GM23338 (cell line): ENCODE measurements around the gene ATAD2B. TPM values are rescaled to one million over a fixed set of nuclear protein-coding genes. Genes with fewer than 3 reads are reported as not detected.

ENCODE experiments used
- ATAC-seq: fragments of 200-7000 bp; cut with Tn5 transposase; 3 replicates; pipeline ENCODE4 v1.9.1; 2020
- DNase-seq: peaks from one replicate; pipeline ENCODE4 v3.0.0-alpha.2; 2015; ENCODE audit warnings: low spot score
- H2AFZ ChIP-seq: fragments of 200-600 bp; sonication (generic); 2 replicates; pipeline ENCODE4 v1.8.0; 2016; ENCODE audit warnings: antibody characterized with exemption, mild to moderate bottlenecking, moderate library complexity
- H3F3A ChIP-seq: fragments of 200-600 bp; sonication (generic); replicated peaks from 2 replicates; pipeline ENCODE4 v1.8.0; 2017; ENCODE audit warnings: antibody characterized with exemption, mixed run types, low read depth
- H3K27ac ChIP-seq: fragments of 200-600 bp; sonication (generic); 2 replicates; pipeline ENCODE4 v1.6.1; 2016; ENCODE audit warnings: low read depth
- H3K27me3 ChIP-seq: fragments of 200-600 bp; sonication (generic); 2 replicates; pipeline ENCODE4 v1.8.0; 2016; ENCODE audit warnings: mild to moderate bottlenecking, mixed run types, moderate library complexity; ENCODE audit not compliant: insufficient read depth
- H3K36me3 ChIP-seq: fragments of 200-600 bp; sonication (generic); 2 replicates; pipeline ENCODE4 v1.8.0; 2016; ENCODE audit warnings: mild to moderate bottlenecking; ENCODE audit not compliant: insufficient read depth
- H3K4me1 ChIP-seq: fragments of 200-600 bp; sonication (generic); 2 replicates; pipeline ENCODE4 v1.8.0; 2016; ENCODE audit warnings: mild to moderate bottlenecking, moderate library complexity; ENCODE audit not compliant: insufficient read depth
- H3K4me2 ChIP-seq: fragments of 200-600 bp; sonication (generic); 2 replicates; pipeline ENCODE4 v1.7.1; 2017; ENCODE audit warnings: mixed run types
- H3K4me3 ChIP-seq: fragments of 200-600 bp; sonication (generic); 2 replicates; pipeline ENCODE4 v1.6.1; 2016; ENCODE audit warnings: mixed run types
- H3K79me2 ChIP-seq: fragments of 200-600 bp; sonication (generic); replicated peaks from 2 replicates; pipeline ENCODE4 v1.8.0; 2017; ENCODE audit warnings: mild to moderate bottlenecking; ENCODE audit not compliant: insufficient read depth
- H3K9me2 ChIP-seq: fragments of 200-600 bp; sonication (generic); 2 replicates; pipeline ENCODE4 v1.8.0; 2017; ENCODE audit not compliant: insufficient read depth
- H4K20me1 ChIP-seq: fragments of 200-600 bp; sonication (generic); replicated peaks from 2 replicates; pipeline ENCODE4 v1.8.0; 2017; ENCODE audit warnings: mild to moderate bottlenecking; ENCODE audit not compliant: insufficient read depth
- H3K27ac Mint-ChIP-seq: 2 replicates; pipeline ENCODE4 v1.8.0; 2020; ENCODE audit warnings: inconsistent platforms, mild to moderate bottlenecking, moderate library complexity, mixed read lengths
- H3K27me3 Mint-ChIP-seq: 3 replicates; pipeline ENCODE4 v1.8.0; 2022; ENCODE audit warnings: low read depth, mild to moderate bottlenecking, moderate library complexity, mixed read lengths, inconsistent platforms; ENCODE audit not compliant: insufficient read depth, poor library complexity
- H3K36me3 Mint-ChIP-seq: 3 replicates; pipeline ENCODE4 v1.8.0; 2021; ENCODE audit warnings: low read depth, mild to moderate bottlenecking, inconsistent platforms, moderate library complexity, mixed read lengths
- H3K4me1 Mint-ChIP-seq: 3 replicates; pipeline ENCODE4 v1.8.0; 2020; ENCODE audit warnings: mild to moderate bottlenecking, inconsistent platforms, mixed read lengths
- H3K4me3 Mint-ChIP-seq: 3 replicates; pipeline ENCODE4 v1.8.0; 2021; ENCODE audit warnings: moderate library complexity, mild to moderate bottlenecking, inconsistent platforms, mixed read lengths
- H3K9me3 Mint-ChIP-seq: 3 replicates; pipeline ENCODE4 v1.8.0; 2020; ENCODE audit warnings: moderate library complexity, mild to moderate bottlenecking, inconsistent platforms, mixed read lengths
- CREB1 ChIP-seq: fragments of 250-450 bp; sonication (Bioruptor Pico); IDR thresholded peaks from 2 replicates; pipeline ENCODE4 v1.5.0; 2020; ENCODE audit warnings: low read depth, mild to moderate bottlenecking, moderate library complexity
- EZH2 ChIP-seq: fragments of 200-600 bp; sonication (generic); IDR thresholded peaks from one replicate; pipeline ENCODE4 v1.8.0; 2017; ENCODE audit warnings: antibody characterized with exemption, mild to moderate bottlenecking, low read depth; ENCODE audit not compliant: unreplicated experiment
- EZH2phosphoT487 ChIP-seq: fragments of 200-600 bp; sonication (generic); IDR thresholded peaks from one replicate; pipeline ENCODE4 v1.8.1; 2018; ENCODE audit warnings: antibody characterized with exemption; ENCODE audit not compliant: unreplicated experiment
- JUNB ChIP-seq: IDR thresholded peaks from one replicate; pipeline ENCODE4 v1.6.1; 2016; ENCODE audit warnings: antibody characterized with exemption; ENCODE audit not compliant: unreplicated experiment
- NANOG ChIP-seq: IDR thresholded peaks from 2 replicates; pipeline ENCODE4 v1.6.1; 2016; ENCODE audit warnings: antibody characterized with exemption, borderline replicate concordance
- POLR2AphosphoS5 ChIP-seq: IDR thresholded peaks from 2 replicates; pipeline ENCODE4 v1.6.1; 2016; ENCODE audit warnings: antibody characterized with exemption, low read depth
- STAT1 ChIP-seq: IDR thresholded peaks from one replicate; pipeline ENCODE4 v1.6.1; 2016; ENCODE audit warnings: antibody characterized with exemption; ENCODE audit not compliant: unreplicated experiment
- ZNF114 ChIP-seq: fragments of 250-450 bp; sonication (Bioruptor Pico); IDR thresholded peaks from 2 replicates; pipeline ENCODE4 v1.5.0; 2020; ENCODE audit warnings: mild to moderate bottlenecking, moderate library complexity
- ZNF331 ChIP-seq: fragments of 250-450 bp; sonication (Bioruptor Pico); IDR thresholded peaks from 2 replicates; pipeline ENCODE4 v1.5.0; 2020; ENCODE audit warnings: low read depth, mild to moderate bottlenecking, moderate library complexity
- polyA plus RNA-seq: library from polyadenylated mRNA; unstranded; fragments of >200 nt; fragmentation: Nextera tagmentation; extraction: Ambion mirVana; gene quantifications from 2 replicates; pipeline ENCODE4 v1.2.1, GENCODE V29; 2016
- total RNA-seq: library from RNA; depleted of rRNA; stranded (reverse); fragments of >200 nt; shearing (Covaris generic); gene quantifications from 2 replicates; pipeline ENCODE4 v1.2.3, GENCODE V29; 2014
- TF ChIP-seq, protein P1 (sequence below), 2 experiments: fragments of 200-600 bp in 1 of 2; sonication (generic) in 1 of 2; conservative IDR thresholded peaks; 2 replicates each; pipeline versions ENCODE4 v1.5.1 to v1.6.1; 2016 to 2017; ENCODE audit warnings: antibody characterized with exemption in 2 of 2, low read depth in 2 of 2, mild to moderate bottlenecking in 2 of 2, moderate library complexity in 1 of 2
- TF ChIP-seq, protein P2 (sequence below): IDR thresholded peaks from 2 replicates; pipeline ENCODE4 v1.6.1; 2016; ENCODE audit warnings: antibody characterized with exemption
- TF ChIP-seq, protein P3 (sequence below): fragments of 250-450 bp; sonication (Bioruptor Pico); IDR thresholded peaks from 2 replicates; pipeline ENCODE4 v1.5.0; 2020; ENCODE audit warnings: mild to moderate bottlenecking, moderate library complexity
- TF ChIP-seq, protein P4 (sequence below): IDR thresholded peaks from one replicate; pipeline ENCODE4 v1.6.1; 2018; ENCODE audit warnings: antibody characterized with exemption; ENCODE audit not compliant: unreplicated experiment

ATAD2B gene
- total and polyA plus RNA-seq, 2 experiments from 2014 or later = 12.4 to 19.3 TPM

DNA sequence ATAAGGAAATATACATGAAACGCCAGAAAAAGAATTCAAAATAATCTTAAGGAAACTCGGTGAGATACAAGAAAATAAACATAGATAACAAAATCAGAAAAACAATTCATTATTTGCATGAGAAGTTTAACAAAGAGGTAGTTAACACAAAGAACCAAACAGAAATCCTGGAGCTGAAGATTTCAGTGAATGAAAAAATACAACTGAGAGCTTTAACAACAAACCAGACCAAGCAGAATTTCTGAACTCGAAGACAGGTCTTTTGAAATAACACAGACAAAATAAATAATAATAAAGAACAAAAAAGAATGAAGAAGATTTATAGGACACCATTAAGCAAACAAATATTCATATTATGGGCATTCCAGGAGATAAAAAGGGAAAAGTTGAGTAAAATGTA, 204.7 kb downstream of the ATAD2B start:
- ATAC-seq (no peak), DNase-seq (no peak)
- H3K27ac Mint-ChIP-seq = no peak overlapping the region
- Histone ChIP-seq H3K4me1 (no peaks in the 10 kb centered on the region), H3K4me3 (no peak overlapping the region), H3K27ac (no peak overlapping the region), H3F3A (no peaks in the 10 kb centered on the region), H2AFZ (no peak overlapping the region), H4K20me1 (no peaks in the 10 kb centered on the region), H3K4me2 (no peak overlapping the region), H3K36me3 (no peaks in the 10 kb centered on the region), H3K79me2 (no peaks in the 10 kb centered on the region), H3K9me2 (peaks cover 4% of the 10 kb centered on the region; the same call in 1 of the 2 replicates), H3K27me3 (no peaks in the 10 kb centered on the region)
- peaks cover 5% of the 10 kb centered on the region for H3K27me3 Mint-ChIP-seq
- peaks cover 11% of the 10 kb centered on the region; the same call in 2 of the 3 replicates for H3K9me3 Mint-ChIP-seq
- H3K4me3 Mint-ChIP-seq = no peak overlapping the region
- TF ChIP-seq CREB1 (CRISPR knock-in tag) (no peak), ZNF331 (CRISPR knock-in tag) (no peak), ZNF114 (CRISPR knock-in tag) (no peak), JUNB (no peak), STAT1 (no peak), NANOG (no peak), EZH2 (no peak), EZH2phosphoT487 (no peak), POLR2AphosphoS5 (no peak)
- TF ChIP-seq, protein P1, sequence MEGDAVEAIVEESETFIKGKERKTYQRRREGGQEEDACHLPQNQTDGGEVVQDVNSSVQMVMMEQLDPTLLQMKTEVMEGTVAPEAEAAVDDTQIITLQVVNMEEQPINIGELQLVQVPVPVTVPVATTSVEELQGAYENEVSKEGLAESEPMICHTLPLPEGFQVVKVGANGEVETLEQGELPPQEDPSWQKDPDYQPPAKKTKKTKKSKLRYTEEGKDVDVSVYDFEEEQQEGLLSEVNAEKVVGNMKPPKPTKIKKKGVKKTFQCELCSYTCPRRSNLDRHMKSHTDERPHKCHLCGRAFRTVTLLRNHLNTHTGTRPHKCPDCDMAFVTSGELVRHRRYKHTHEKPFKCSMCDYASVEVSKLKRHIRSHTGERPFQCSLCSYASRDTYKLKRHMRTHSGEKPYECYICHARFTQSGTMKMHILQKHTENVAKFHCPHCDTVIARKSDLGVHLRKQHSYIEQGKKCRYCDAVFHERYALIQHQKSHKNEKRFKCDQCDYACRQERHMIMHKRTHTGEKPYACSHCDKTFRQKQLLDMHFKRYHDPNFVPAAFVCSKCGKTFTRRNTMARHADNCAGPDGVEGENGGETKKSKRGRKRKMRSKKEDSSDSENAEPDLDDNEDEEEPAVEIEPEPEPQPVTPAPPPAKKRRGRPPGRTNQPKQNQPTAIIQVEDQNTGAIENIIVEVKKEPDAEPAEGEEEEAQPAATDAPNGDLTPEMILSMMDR (conservative IDR thresholded peaks at IDR 0.05; ENCODE audit: low read depth in 2 of 2) = no peak
- TF ChIP-seq, protein P2, sequence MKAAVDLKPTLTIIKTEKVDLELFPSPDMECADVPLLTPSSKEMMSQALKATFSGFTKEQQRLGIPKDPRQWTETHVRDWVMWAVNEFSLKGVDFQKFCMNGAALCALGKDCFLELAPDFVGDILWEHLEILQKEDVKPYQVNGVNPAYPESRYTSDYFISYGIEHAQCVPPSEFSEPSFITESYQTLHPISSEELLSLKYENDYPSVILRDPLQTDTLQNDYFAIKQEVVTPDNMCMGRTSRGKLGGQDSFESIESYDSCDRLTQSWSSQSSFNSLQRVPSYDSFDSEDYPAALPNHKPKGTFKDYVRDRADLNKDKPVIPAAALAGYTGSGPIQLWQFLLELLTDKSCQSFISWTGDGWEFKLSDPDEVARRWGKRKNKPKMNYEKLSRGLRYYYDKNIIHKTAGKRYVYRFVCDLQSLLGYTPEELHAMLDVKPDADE = no peak
- TF ChIP-seq, protein P3, sequence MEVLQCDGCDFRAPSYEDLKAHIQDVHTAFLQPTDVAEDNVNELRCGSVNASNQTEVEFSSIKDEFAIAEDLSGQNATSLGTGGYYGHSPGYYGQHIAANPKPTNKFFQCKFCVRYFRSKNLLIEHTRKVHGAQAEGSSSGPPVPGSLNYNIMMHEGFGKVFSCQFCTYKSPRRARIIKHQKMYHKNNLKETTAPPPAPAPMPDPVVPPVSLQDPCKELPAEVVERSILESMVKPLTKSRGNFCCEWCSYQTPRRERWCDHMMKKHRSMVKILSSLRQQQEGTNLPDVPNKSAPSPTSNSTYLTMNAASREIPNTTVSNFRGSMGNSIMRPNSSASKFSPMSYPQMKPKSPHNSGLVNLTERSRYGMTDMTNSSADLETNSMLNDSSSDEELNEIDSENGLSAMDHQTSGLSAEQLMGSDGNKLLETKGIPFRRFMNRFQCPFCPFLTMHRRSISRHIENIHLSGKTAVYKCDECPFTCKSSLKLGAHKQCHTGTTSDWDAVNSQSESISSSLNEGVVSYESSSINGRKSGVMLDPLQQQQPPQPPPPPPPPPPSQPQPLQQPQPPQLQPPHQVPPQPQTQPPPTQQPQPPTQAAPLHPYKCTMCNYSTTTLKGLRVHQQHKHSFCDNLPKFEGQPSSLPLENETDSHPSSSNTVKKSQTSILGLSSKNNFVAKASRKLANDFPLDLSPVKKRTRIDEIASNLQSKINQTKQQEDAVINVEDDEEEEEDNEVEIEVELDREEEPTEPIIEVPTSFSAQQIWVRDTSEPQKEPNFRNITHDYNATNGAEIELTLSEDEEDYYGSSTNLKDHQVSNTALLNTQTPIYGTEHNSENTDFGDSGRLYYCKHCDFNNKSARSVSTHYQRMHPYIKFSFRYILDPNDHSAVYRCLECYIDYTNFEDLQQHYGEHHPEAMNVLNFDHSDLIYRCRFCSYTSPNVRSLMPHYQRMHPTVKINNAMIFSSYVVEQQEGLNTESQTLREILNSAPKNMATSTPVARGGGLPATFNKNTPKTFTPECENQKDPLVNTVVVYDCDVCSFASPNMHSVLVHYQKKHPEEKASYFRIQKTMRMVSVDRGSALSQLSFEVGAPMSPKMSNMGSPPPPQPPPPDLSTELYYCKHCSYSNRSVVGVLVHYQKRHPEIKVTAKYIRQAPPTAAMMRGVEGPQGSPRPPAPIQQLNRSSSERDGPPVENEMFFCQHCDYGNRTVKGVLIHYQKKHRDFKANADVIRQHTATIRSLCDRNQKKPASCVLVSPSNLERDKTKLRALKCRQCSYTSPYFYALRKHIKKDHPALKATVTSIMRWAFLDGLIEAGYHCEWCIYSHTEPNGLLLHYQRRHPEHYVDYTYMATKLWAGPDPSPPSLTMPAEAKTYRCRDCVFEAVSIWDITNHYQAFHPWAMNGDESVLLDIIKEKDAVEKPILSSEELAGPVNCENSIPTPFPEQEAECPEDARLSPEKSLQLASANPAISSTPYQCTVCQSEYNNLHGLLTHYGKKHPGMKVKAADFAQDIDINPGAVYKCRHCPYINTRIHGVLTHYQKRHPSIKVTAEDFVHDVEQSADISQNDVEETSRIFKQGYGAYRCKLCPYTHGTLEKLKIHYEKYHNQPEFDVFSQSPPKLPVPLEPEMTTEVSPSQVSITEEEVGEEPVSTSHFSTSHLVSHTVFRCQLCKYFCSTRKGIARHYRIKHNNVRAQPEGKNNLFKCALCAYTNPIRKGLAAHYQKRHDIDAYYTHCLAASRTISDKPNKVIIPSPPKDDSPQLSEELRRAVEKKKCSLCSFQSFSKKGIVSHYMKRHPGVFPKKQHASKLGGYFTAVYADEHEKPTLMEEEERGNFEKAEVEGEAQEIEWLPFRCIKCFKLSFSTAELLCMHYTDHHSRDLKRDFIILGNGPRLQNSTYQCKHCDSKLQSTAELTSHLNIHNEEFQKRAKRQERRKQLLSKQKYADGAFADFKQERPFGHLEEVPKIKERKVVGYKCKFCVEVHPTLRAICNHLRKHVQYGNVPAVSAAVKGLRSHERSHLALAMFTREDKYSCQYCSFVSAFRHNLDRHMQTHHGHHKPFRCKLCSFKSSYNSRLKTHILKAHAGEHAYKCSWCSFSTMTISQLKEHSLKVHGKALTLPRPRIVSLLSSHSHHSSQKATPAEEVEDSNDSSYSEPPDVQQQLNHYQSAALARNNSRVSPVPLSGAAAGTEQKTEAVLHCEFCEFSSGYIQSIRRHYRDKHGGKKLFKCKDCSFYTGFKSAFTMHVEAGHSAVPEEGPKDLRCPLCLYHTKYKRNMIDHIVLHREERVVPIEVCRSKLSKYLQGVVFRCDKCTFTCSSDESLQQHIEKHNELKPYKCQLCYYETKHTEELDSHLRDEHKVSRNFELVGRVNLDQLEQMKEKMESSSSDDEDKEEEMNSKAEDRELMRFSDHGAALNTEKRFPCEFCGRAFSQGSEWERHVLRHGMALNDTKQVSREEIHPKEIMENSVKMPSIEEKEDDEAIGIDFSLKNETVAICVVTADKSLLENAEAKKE (CRISPR knock-in tag) = no peak
- TF ChIP-seq, protein P4, sequence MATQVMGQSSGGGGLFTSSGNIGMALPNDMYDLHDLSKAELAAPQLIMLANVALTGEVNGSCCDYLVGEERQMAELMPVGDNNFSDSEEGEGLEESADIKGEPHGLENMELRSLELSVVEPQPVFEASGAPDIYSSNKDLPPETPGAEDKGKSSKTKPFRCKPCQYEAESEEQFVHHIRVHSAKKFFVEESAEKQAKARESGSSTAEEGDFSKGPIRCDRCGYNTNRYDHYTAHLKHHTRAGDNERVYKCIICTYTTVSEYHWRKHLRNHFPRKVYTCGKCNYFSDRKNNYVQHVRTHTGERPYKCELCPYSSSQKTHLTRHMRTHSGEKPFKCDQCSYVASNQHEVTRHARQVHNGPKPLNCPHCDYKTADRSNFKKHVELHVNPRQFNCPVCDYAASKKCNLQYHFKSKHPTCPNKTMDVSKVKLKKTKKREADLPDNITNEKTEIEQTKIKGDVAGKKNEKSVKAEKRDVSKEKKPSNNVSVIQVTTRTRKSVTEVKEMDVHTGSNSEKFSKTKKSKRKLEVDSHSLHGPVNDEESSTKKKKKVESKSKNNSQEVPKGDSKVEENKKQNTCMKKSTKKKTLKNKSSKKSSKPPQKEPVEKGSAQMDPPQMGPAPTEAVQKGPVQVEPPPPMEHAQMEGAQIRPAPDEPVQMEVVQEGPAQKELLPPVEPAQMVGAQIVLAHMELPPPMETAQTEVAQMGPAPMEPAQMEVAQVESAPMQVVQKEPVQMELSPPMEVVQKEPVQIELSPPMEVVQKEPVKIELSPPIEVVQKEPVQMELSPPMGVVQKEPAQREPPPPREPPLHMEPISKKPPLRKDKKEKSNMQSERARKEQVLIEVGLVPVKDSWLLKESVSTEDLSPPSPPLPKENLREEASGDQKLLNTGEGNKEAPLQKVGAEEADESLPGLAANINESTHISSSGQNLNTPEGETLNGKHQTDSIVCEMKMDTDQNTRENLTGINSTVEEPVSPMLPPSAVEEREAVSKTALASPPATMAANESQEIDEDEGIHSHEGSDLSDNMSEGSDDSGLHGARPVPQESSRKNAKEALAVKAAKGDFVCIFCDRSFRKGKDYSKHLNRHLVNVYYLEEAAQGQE = no peak
- H3K4me1 Mint-ChIP-seq = no peaks in the 10 kb centered on the region
- H3K36me3 Mint-ChIP-seq = peaks cover 15% of the 10 kb centered on the region
